IPS DF 6.9 (cell line): ENCODE results near the gene METRN.

ENCODE experiments used
- DNase-seq: peaks from one replicate; pipeline ENCODE4 v3.0.0-alpha.2; 2013; ENCODE audit warnings: low read depth, low spot score
- H3K27ac ChIP-seq: one replicate; pipeline ENCODE4 v1.5.1; 2013; ENCODE audit warnings: low read length, control low read depth
- H3K27me3 ChIP-seq: 2 replicates; pipeline ENCODE4 v1.6.1; 2013; ENCODE audit warnings: mild to moderate bottlenecking, low read length; ENCODE audit not compliant: control insufficient read depth, insufficient read depth
- H3K36me3 ChIP-seq: 2 replicates; pipeline ENCODE4 v1.6.1; 2013; ENCODE audit warnings: low read length; ENCODE audit not compliant: control insufficient read depth, insufficient read depth
- H3K4me1 ChIP-seq: 2 replicates; pipeline ENCODE4 v1.6.1; 2013; ENCODE audit warnings: low read length; ENCODE audit not compliant: control insufficient read depth, insufficient read depth
- H3K4me3 ChIP-seq: 2 replicates; pipeline ENCODE4 v1.5.1; 2013; ENCODE audit warnings: mild to moderate bottlenecking, low read length
- H3K9me3 ChIP-seq: 2 replicates; pipeline ENCODE4 v1.6.1; 2013; ENCODE audit warnings: low read length, inconsistent platforms; ENCODE audit not compliant: control insufficient read depth, insufficient read depth
- WGBS: extraction: QIAGEN DNeasy Blood & Tissue Kit; methylation state at CpG from one replicate; pipeline ENCODE4 v1.1.7; 2013; ENCODE audit warnings: mixed read lengths, missing lambda C conversion rate; ENCODE audit not compliant: insufficient read length, insufficient coverage; 5-methylcytosine and 5-hydroxymethylcytosine counted together

Gene METRN

GRCh38 chr16:714558-715476, at the start of gene METRN:
Gene METRN (plus strand): TSS chr16:715118. CDS start chr16:715290, 172 bp downstream.
- H3K4me3 ChIP-seq, result peak within 1 kb of the TSS; percentile 46
- DNase-seq, result no peak

GRCh38 chr16:666572-666971, 48.3 kb upstream of the METRN start:
- WGBS, result no CpG with 5 or more reads among the region's 13 CpGs
- peaks cover 26% of the 10 kb centered on the region for H3K36me3 ChIP-seq
- H3K4me1 ChIP-seq, result no peaks in the 10 kb centered on the region
- no peak for DNase-seq
- H3K27me3 ChIP-seq, result no peaks in the 10 kb centered on the region
- H3K4me3 ChIP-seq, result no peak overlapping the region
- no peak overlapping the region for H3K27ac ChIP-seq
- H3K9me3 ChIP-seq, result no peaks in the 10 kb centered on the region

More at GRCh38 chr16:714558-715476, at the start of gene METRN:
- WGBS, result no CpG with 5 or more reads among the region's 108 CpGs
- Histone ChIP-seq H3K9me3 (no peaks in the 10 kb centered on the region), H3K27me3 (peaks cover 2% of the 10 kb centered on the region; the same call in 1 of the 2 replicates), H3K36me3 (no peaks in the 10 kb centered on the region; the same call in 1 of the 2 replicates), H3K4me1 (peaks cover 9% of the 10 kb centered on the region), H3K27ac (no peak within 1 kb of the TSS)

GRCh38 chr16:667113-667779, 47.7 kb upstream of the METRN start:
- H3K27ac ChIP-seq, result no peak overlapping the region
- no peak overlapping the region for H3K4me3 ChIP-seq
- no CpG with 5 or more reads among the region's 22 CpGs for WGBS
- H3K27me3 ChIP-seq, result no peaks in the 10 kb centered on the region
- no peak for DNase-seq
- peaks cover 32% of the 10 kb centered on the region for H3K36me3 ChIP-seq
- no peaks in the 10 kb centered on the region for H3K4me1 ChIP-seq
- H3K9me3 ChIP-seq, result no peaks in the 10 kb centered on the region

GRCh38 chr16:667780-668518, 47.0 kb upstream of the METRN start, which contains the start of gene RHOT2:
Gene RHOT2 (plus strand): TSS chr16:668132. CDS start chr16:668200, 68 bp downstream.
- Histone ChIP-seq H3K9me3 (no peaks in the 10 kb centered on the region), H3K4me3 (peak within 1 kb of the TSS; percentile 97), H3K36me3 (peaks cover 39% of the 10 kb centered on the region), H3K27ac (no peak within 1 kb of the TSS), H3K27me3 (no peaks in the 10 kb centered on the region), H3K4me1 (no peaks in the 10 kb centered on the region)
- WGBS, result no CpG with 5 or more reads among the region's 78 CpGs
- DNase-seq, result no peak

- Histone ChIP-seq H3K9me3 (no peaks in the 10 kb centered on the region), H3K4me3 (peak overlapping the region; percentile 97), H3K27me3 (no peaks in the 10 kb centered on the region), H3K4me1 (no peaks in the 10 kb centered on the region), H3K27ac (no peak overlapping the region), H3K36me3 (peaks cover 44% of the 10 kb centered on the region)
- WGBS, result no CpG with 5 or more reads among the region's 50 CpGs
- DNase-seq, result no peak
Measured at GRCh38 chr16:668519-669171, 46.3 kb upstream of the METRN start.

- H3K27me3 ChIP-seq, result no peaks in the 10 kb centered on the region
- WGBS, result no CpG with 5 or more reads among the region's 13 CpGs
- H3K9me3 ChIP-seq, result no peaks in the 10 kb centered on the region
- no peaks in the 10 kb centered on the region for H3K4me1 ChIP-seq
- H3K4me3 ChIP-seq, result no peak overlapping the region
- no peak for DNase-seq
- H3K36me3 ChIP-seq, result peaks cover 44% of the 10 kb centered on the region
- no peak overlapping the region for H3K27ac ChIP-seq
Measured at GRCh38 chr16:669666-670065, 45.3 kb upstream of the METRN start.

GRCh38 chr16:670485-671352, 44.2 kb upstream of the METRN start:
- peaks cover 44% of the 10 kb centered on the region for H3K36me3 ChIP-seq
- WGBS, result no CpG with 5 or more reads among the region's 52 CpGs

GRCh38 chr16:671353-672131, 43.4 kb upstream of the METRN start:
- Histone ChIP-seq H3K4me3 (no peak overlapping the region), H3K27me3 (no peaks in the 10 kb centered on the region), H3K27ac (no peak overlapping the region), H3K9me3 (no peaks in the 10 kb centered on the region), H3K36me3 (peaks cover 44% of the 10 kb centered on the region), H3K4me1 (no peaks in the 10 kb centered on the region)
- DNase-seq, result no peak
- WGBS, result no CpG with 5 or more reads among the region's 40 CpGs

More at GRCh38 chr16:670485-671352, 44.2 kb upstream of the METRN start:
- Histone ChIP-seq H3K4me1 (no peaks in the 10 kb centered on the region), H3K4me3 (no peak overlapping the region), H3K27ac (no peak overlapping the region), H3K9me3 (no peaks in the 10 kb centered on the region), H3K27me3 (no peaks in the 10 kb centered on the region)
- no peak for DNase-seq

GRCh38 chr16:672371-672770, 42.5 kb upstream of the METRN start:
- Histone ChIP-seq H3K9me3 (no peaks in the 10 kb centered on the region), H3K36me3 (peaks cover 44% of the 10 kb centered on the region), H3K27me3 (no peaks in the 10 kb centered on the region), H3K4me1 (peaks cover 3% of the 10 kb centered on the region; the same call in 1 of the 2 replicates), H3K27ac (no peak overlapping the region), H3K4me3 (no peak overlapping the region)
- no CpG with 5 or more reads among the region's 19 CpGs for WGBS
- no peak for DNase-seq
